Gastroesophageal sphincter (tissue), 4 donors: ENCODE measurements around the gene COX6B1. TPM values are rescaled to one million over a fixed set of nuclear protein-coding genes. Genes with fewer than 3 reads are reported as not detected.

Experiments
- ATAC-seq: fragments of 150-250 bp; one replicate; pipeline ENCODE4 v1.9.1; 2016; ENCODE audit warnings: mild to moderate bottlenecking, moderate library complexity
- H3K27ac ChIP-seq, 4 donors: fragments of 200-600 bp; sonication (generic) in 3 of 4; 1 replicate in 3 of 4; 2 replicates in 1 of 4; pipeline ENCODE4 v1.5.1; 2016 to 2019
- H3K27me3 ChIP-seq: fragments of 200-600 bp; sonication (generic); one replicate; pipeline ENCODE4 v1.5.1; 2019
- H3K36me3 ChIP-seq, 2 donors: fragments of 200-600 bp; sonication (generic); one replicate each; pipeline ENCODE4 v1.5.1; 2019; ENCODE audit warnings: control low read depth in 1 of 2
- H3K4me1 ChIP-seq, 3 donors: fragments of 200-600 bp; sonication (generic); 1 replicate in 2 of 3; 2 replicates in 1 of 3; pipeline ENCODE4 v1.5.1; 2016 to 2019; ENCODE audit warnings: control low read depth in 2 of 3
- H3K4me3 ChIP-seq, 2 donors: fragments of 200-600 bp; sonication (generic); one replicate each; pipeline ENCODE4 v1.5.1; 2019; ENCODE audit warnings: mild to moderate bottlenecking in 1 of 2, moderate library complexity in 1 of 2
- H3K9me3 ChIP-seq, 3 donors: fragments of 200-600 bp; sonication (generic); one replicate each; pipeline ENCODE4 v1.5.1; 2017 to 2019; ENCODE audit warnings: control low read depth in 2 of 3
- CTCF ChIP-seq, 4 experiments: fragments of 200-600 bp in 2 of 4; fragments of 450-650 bp in 2 of 4; sonication (generic) in 1 of 4; IDR thresholded peaks; one replicate each; pipeline ENCODE4 v1.5.1; 2017 to 2019; ENCODE audit warnings: antibody characterized with exemption in 4 of 4, mild to moderate bottlenecking in 2 of 4, moderate library complexity in 2 of 4
- EP300 ChIP-seq: sonication (generic); formaldehyde crosslinking; IDR thresholded peaks from one replicate; pipeline ENCODE4 v1.6.1; 2017; ENCODE audit warnings: antibody characterized with exemption, mild to moderate bottlenecking
- POLR2A ChIP-seq, 2 donors: fragments of 450-650 bp; IDR thresholded peaks; one replicate each; pipeline ENCODE4 v1.6.1; 2017; ENCODE audit warnings: antibody characterized with exemption in 2 of 2, mild to moderate bottlenecking in 2 of 2, moderate library complexity in 1 of 2
- POLR2AphosphoS5 ChIP-seq: sonication (generic); formaldehyde crosslinking; IDR thresholded peaks from one replicate; pipeline ENCODE4 v1.6.1; 2017; ENCODE audit warnings: antibody characterized with exemption
- WGBS, 2 donors: methylation state at CpG; one replicate each; pipeline ENCODE4 v1.1.5; 2018; ENCODE audit warnings: low coverage in 1 of 2; 5-methylcytosine and 5-hydroxymethylcytosine counted together
- total RNA-seq, 4 donors: library from RNA; depleted of rRNA; stranded (reverse); fragments of >200 nt; gene quantifications; one replicate each; pipeline ENCODE4 v1.1.0, GENCODE V29; 2016

The COX6B1 gene
- total RNA-seq, 4 donors from 2014 or later: 403 to 607 (median 414) TPM

GRCh38 chr19:35613574-35613973 is 34.5 kb upstream of the COX6B1 start:
- Histone ChIP-seq H3K4me3 (no peak overlapping the region), H3K4me1 (peaks cover 0 to 18% (median 9%) of the 10 kb centered on the region in 3 donors), H3K36me3 (peaks cover 0 to 42% of the 10 kb centered on the region in 2 donors), H3K27me3 (no peaks in the 10 kb centered on the region), H3K27ac (no peak overlapping the region), H3K9me3 (no peaks in the 10 kb centered on the region)
- ATAC-seq: no peak
- TF ChIP-seq POLR2AphosphoS5 (no peak), CTCF (IDR thresholded peaks at IDR 0.05) (no peak), EP300 (no peak), POLR2A (IDR thresholded peaks at IDR 0.05) (no peak)
- WGBS, 2 donors: 75% methylated on average over 1 of the region's 1 CpG; no CpG with 5 or more reads in 1 of the 2 donors

GRCh38 chr19:35615036-35615435 is 33.1 kb upstream of the COX6B1 start:
- Histone ChIP-seq H3K27ac (no peak overlapping the region), H3K4me3 (no peak overlapping the region), H3K36me3 (peaks cover 0 to 56% of the 10 kb centered on the region in 2 donors), H3K4me1 (peaks cover 0 to 18% (median 9%) of the 10 kb centered on the region in 3 donors), H3K9me3 (no peaks in the 10 kb centered on the region), H3K27me3 (no peaks in the 10 kb centered on the region)
- WGBS, 2 donors: 80% methylated on average over 3 of the region's 17 CpGs; no CpG with 5 or more reads in 1 of the 2 donors
- TF ChIP-seq POLR2A (IDR thresholded peaks at IDR 0.05) (no peak), EP300 (no peak), POLR2AphosphoS5 (no peak), CTCF (IDR thresholded peaks at IDR 0.05) (no peak)
- no peak for ATAC-seq

- Histone ChIP-seq H3K36me3 (peaks cover 0 to 70% of the 10 kb centered on the region in 2 donors), H3K4me1 (no peaks in the 10 kb centered on the region), H3K4me3 (no peak overlapping the region), H3K27me3 (no peaks in the 10 kb centered on the region), H3K27ac (no peak overlapping the region), H3K9me3 (no peaks in the 10 kb centered on the region)
- ATAC-seq: no peak
- TF ChIP-seq EP300: no peak
- TF ChIP-seq CTCF (IDR thresholded peaks at IDR 0.05): no peak
- no peak for TF ChIP-seq POLR2A (IDR thresholded peaks at IDR 0.05)
- no peak for TF ChIP-seq POLR2AphosphoS5
- no CpG with 5 or more reads among the region's 7 CpGs for WGBS, 2 donors
Observed at GRCh38 chr19:35618857-35619256, 29.3 kb upstream of the COX6B1 start.

- Histone ChIP-seq H3K27me3 (no peaks in the 10 kb centered on the region), H3K4me3 (no peak overlapping the region), H3K36me3 (peaks cover 0 to 68% of the 10 kb centered on the region in 2 donors), H3K27ac (no peak overlapping the region), H3K4me1 (no peaks in the 10 kb centered on the region), H3K9me3 (no peaks in the 10 kb centered on the region)
- TF ChIP-seq CTCF (IDR thresholded peaks at IDR 0.05) (no peak), POLR2A (IDR thresholded peaks at IDR 0.05) (no peak)
- 85% methylated on average over 5 of the region's 12 CpGs; no CpG with 5 or more reads in 1 of the 2 donors for WGBS, 2 donors
- no peak for ATAC-seq
Observed at GRCh38 chr19:35619290-35619923, 28.7 kb upstream of the COX6B1 start.

- Histone ChIP-seq H3K27ac (no peak overlapping the region), H3K4me1 (no peaks in the 10 kb centered on the region), H3K36me3 (peaks cover 0 to 62% of the 10 kb centered on the region in 2 donors), H3K27me3 (no peaks in the 10 kb centered on the region), H3K9me3 (no peaks in the 10 kb centered on the region), H3K4me3 (no peak overlapping the region)
- 80 to 87% methylated on average over 1 to 14 of the region's 17 CpGs for WGBS, 2 donors
- TF ChIP-seq EP300: no peak
- TF ChIP-seq POLR2A (IDR thresholded peaks at IDR 0.05): no peak
- TF ChIP-seq CTCF (IDR thresholded peaks at IDR 0.05): no peak
- no peak for TF ChIP-seq POLR2AphosphoS5
- ATAC-seq: no peak
Observed at GRCh38 chr19:35620001-35620400, 28.1 kb upstream of the COX6B1 start.
